Measurements from ENCODE around the gene SLC16A1.

DNA sequence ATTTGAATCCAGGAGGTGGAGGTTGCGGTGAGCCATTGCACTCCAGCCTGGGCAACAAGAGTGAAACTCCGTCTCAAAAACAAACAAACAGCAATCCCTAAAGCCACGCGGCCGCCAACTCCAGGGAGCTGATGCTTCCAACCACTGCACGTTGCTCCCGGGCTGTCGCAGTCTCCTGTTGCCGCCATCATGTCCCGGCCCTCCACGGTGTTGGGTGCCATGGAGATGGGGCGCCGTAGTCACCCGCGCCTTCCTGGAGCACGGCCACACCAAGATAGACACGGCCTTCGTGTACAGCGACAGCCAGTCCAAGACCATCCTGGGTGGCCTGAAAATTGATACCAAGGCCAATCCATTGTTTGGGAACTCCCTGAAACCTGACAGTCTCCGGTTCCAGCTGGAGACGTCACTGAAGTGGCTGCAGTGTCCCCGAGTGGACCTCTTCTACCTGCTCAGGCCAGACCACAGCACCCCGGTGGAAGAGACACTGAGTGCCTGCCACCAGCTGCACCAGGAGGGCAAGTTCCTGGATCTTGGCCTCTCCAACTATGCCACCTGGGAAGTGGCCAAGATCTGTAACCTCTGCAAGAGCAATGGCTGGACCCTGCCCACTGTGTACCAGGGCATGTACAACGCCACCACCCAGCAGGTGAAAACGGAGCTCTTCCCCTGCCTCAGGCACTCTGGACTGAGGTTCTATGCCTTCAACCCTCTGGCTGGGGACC, 32.6 kb downstream of the SLC16A1 start:
- TF ChIP-seq, protein P1, sequence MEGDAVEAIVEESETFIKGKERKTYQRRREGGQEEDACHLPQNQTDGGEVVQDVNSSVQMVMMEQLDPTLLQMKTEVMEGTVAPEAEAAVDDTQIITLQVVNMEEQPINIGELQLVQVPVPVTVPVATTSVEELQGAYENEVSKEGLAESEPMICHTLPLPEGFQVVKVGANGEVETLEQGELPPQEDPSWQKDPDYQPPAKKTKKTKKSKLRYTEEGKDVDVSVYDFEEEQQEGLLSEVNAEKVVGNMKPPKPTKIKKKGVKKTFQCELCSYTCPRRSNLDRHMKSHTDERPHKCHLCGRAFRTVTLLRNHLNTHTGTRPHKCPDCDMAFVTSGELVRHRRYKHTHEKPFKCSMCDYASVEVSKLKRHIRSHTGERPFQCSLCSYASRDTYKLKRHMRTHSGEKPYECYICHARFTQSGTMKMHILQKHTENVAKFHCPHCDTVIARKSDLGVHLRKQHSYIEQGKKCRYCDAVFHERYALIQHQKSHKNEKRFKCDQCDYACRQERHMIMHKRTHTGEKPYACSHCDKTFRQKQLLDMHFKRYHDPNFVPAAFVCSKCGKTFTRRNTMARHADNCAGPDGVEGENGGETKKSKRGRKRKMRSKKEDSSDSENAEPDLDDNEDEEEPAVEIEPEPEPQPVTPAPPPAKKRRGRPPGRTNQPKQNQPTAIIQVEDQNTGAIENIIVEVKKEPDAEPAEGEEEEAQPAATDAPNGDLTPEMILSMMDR (IDR thresholded peaks at IDR 0.05; ENCODE audit: low read depth, low read length): no peak
- TF ChIP-seq EZH2phosphoT487 (IDR thresholded peaks at IDR 0.05; ENCODE audit: low read depth): no peak
